ENCODE data around the gene IFIT3. TPM values are rescaled to one million over a fixed set of nuclear protein-coding genes. Genes with fewer than 3 reads are reported as not detected.

The IFIT3 gene
- total and polyA plus RNA-seq, 2 donors from 2014 or later: 14.7 to 20.1 TPM

- FAIRE-seq (no peak), DNase-seq (no peak)
- intact Hi-C loops (cut with DNase I): no loop called here
- Histone ChIP-seq H3K9ac (ENCODE audit: low read length in 3 of 3) (peak overlapping the region in 1 of 3 donors; percentile 68), H3K36me3 (ENCODE audit: control insufficient read depth in 2 of 3, insufficient read depth in 3 of 3, low read length in 3 of 3) (no peaks in the 10 kb centered on the region), H3K27ac (ENCODE audit: low read depth in 2 of 2, low read length in 2 of 2) (peak overlapping the region in 1 of 2 donors; percentile 50), H3K4me1 (ENCODE audit: control insufficient read depth in 2 of 3, insufficient read depth in 2 of 3, low read depth in 1 of 3, low read length in 3 of 3) (peaks cover 0 to 27% (median 11%) of the 10 kb centered on the region in 3 donors), H3K9me3 (ENCODE audit: control insufficient read depth in 2 of 3, insufficient read depth in 1 of 3, low read length in 3 of 3) (no peaks in the 10 kb centered on the region), H3K27me3 (ENCODE audit: control insufficient read depth, insufficient read depth, low read length) (no peaks in the 10 kb centered on the region), H3K4me3 (ENCODE audit: low read length in 3 of 3) (no peak overlapping the region)
- no peak for TF ChIP-seq CTCF (IDR thresholded peaks at IDR 0.05; ENCODE audit: borderline replicate concordance, extremely low read depth, insufficient read depth)
Observed at GRCh38 chr10:89368129-89368528, 40.3 kb downstream of the IFIT3 start.

- Histone ChIP-seq H3K4me3 (ENCODE audit: low read length in 3 of 3) (no peak overlapping the region), H3K9me3 (ENCODE audit: control insufficient read depth in 2 of 3, insufficient read depth in 1 of 3, low read length in 3 of 3) (no peaks in the 10 kb centered on the region), H3K9ac (ENCODE audit: low read length in 3 of 3) (peak overlapping the region in 1 of 3 donors; percentile 41), H3K4me1 (ENCODE audit: control insufficient read depth in 2 of 3, insufficient read depth in 2 of 3, low read depth in 1 of 3, low read length in 3 of 3) (peaks cover 0 to 31% (median 15%) of the 10 kb centered on the region in 3 donors), H3K27me3 (ENCODE audit: control insufficient read depth, insufficient read depth, low read length) (no peaks in the 10 kb centered on the region), H3K27ac (ENCODE audit: low read depth in 2 of 2, low read length in 2 of 2) (peak overlapping the region in 1 of 2 donors; percentile 0), H3K36me3 (ENCODE audit: control insufficient read depth in 2 of 3, insufficient read depth in 3 of 3, low read length in 3 of 3) (no peaks in the 10 kb centered on the region)
- FAIRE-seq: no peak
- intact Hi-C loops (cut with DNase I): no loop called here
- peak; percentile 43 for TF ChIP-seq CTCF (IDR thresholded peaks at IDR 0.05; ENCODE audit: borderline replicate concordance, extremely low read depth, insufficient read depth)
- DNase-seq: peak in 2 of 5 donors; percentile 52 to 69
Observed at GRCh38 chr10:89369156-89370105, 41.6 kb downstream of the IFIT3 start.

- no peaks in the 10 kb centered on the region for H3K27me3 ChIP-seq (ENCODE audit: control insufficient read depth, insufficient read depth, low read length)
- H3K36me3 ChIP-seq (ENCODE audit: control insufficient read depth in 2 of 3, insufficient read depth in 3 of 3, low read length in 3 of 3): no peaks in the 10 kb centered on the region
- H3K9me3 ChIP-seq (ENCODE audit: control insufficient read depth in 2 of 3, insufficient read depth in 1 of 3, low read length in 3 of 3): no peaks in the 10 kb centered on the region
- H3K4me3 ChIP-seq (ENCODE audit: low read length in 3 of 3): no peak overlapping the region
- no peak overlapping the region for H3K27ac ChIP-seq (ENCODE audit: low read depth in 2 of 2, low read length in 2 of 2)
- no peak for FAIRE-seq
- no peak for TF ChIP-seq CTCF (IDR thresholded peaks at IDR 0.05; ENCODE audit: borderline replicate concordance, extremely low read depth, insufficient read depth)
- no peak for DNase-seq
- peaks cover 0 to 39% (median 22%) of the 10 kb centered on the region in 3 donors for H3K4me1 ChIP-seq (ENCODE audit: control insufficient read depth in 2 of 3, insufficient read depth in 2 of 3, low read depth in 1 of 3, low read length in 3 of 3)
- intact Hi-C loops (cut with DNase I): no loop called here
- H3K9ac ChIP-seq (ENCODE audit: low read length in 3 of 3): no peak overlapping the region
Observed at GRCh38 chr10:89371079-89371478, 43.3 kb downstream of the IFIT3 start.

Measured in kidney (tissue), 14 donors.